SK-N-SH (cell line): ENCODE data around the gene CPHXL2. TPM values are rescaled to one million over a fixed set of nuclear protein-coding genes. Genes with fewer than 3 reads are reported as not detected.

Source experiments
- CTCF ChIA-PET: fragments of 300-600, 350-600 bp; formaldehyde crosslinking; extraction: SDS; loops from one replicate; lab custom pipeline; 2021; lab: Yijun Ruan, JAX
- POLR2A ChIA-PET: fragments of 350-600 bp; sonication (Branson Sonifier 250); formaldehyde crosslinking; extraction: SDS; loops from one replicate; lab custom pipeline; 2020; ENCODE audit warnings: antibody characterized with exemption, inconsistent platforms; lab: Yijun Ruan, JAX
- DNase-seq: peaks from one replicate; pipeline ENCODE4 v3.0.0; 2012
- H2AFZ ChIP-seq: fragments of 200-600 bp; sonication (generic); 2 replicates; pipeline ENCODE4 v1.8.1; 2016; ENCODE audit warnings: antibody characterized with exemption, mild to moderate bottlenecking, low read depth
- H3F3A ChIP-seq: fragments of 200-600 bp; sonication (generic); replicated peaks from 2 replicates; pipeline ENCODE3; 2016; ENCODE audit warnings: antibody characterized with exemption, mild to moderate bottlenecking; ENCODE audit not compliant: insufficient read depth
- H3K27ac ChIP-seq, 2 experiments: fragments of 200-500 bp in 1 of 2; fragments of 200-600 bp in 1 of 2; sonication (Bioruptor generic) in 1 of 2; sonication (generic), shearing (Covaris generic) in 1 of 2; 2 replicates each; pipeline versions ENCODE4 v1.5.1 to v1.6.1; 2014 to 2016; ENCODE audit warnings: low read depth in 2 of 2, inconsistent platforms in 1 of 2, low read length in 1 of 2, mild to moderate bottlenecking in 1 of 2, mixed read lengths in 1 of 2
- H3K27me3 ChIP-seq: fragments of 200-600 bp; sonication (generic), shearing (Covaris generic); 2 replicates; pipeline ENCODE4 v1.6.1; 2016; ENCODE audit warnings: mixed run types; ENCODE audit not compliant: insufficient read depth
- H3K36me3 ChIP-seq, 2 experiments: fragments of 200-500 bp in 1 of 2; fragments of 200-600 bp in 1 of 2; sonication (Bioruptor generic) in 1 of 2; sonication (generic) in 1 of 2; replicated peaks in 1 of 2; 2 replicates each; pipeline versions ENCODE3 to v1.5.1; 2014 to 2016; ENCODE audit warnings: low read length in 1 of 2, mild to moderate bottlenecking in 1 of 2; ENCODE audit not compliant: insufficient read depth in 2 of 2, control insufficient read depth in 1 of 2
- H3K4me1 ChIP-seq, 2 experiments: fragments of 200-500 bp in 1 of 2; fragments of 200-600 bp in 1 of 2; sonication (Bioruptor generic) in 1 of 2; sonication (generic), shearing (Covaris generic) in 1 of 2; 2 replicates each; pipeline versions ENCODE4 v1.5.1 to v1.6.1; 2014 to 2016; ENCODE audit warnings: low read depth in 1 of 2, low read length in 1 of 2, mixed run types in 1 of 2; ENCODE audit not compliant: insufficient read depth in 2 of 2, control insufficient read depth in 1 of 2
- H3K4me2 ChIP-seq: fragments of 200-600 bp; sonication (generic), shearing (Covaris generic); 2 replicates; pipeline ENCODE4 v1.6.1; 2017; ENCODE audit warnings: mixed run types
- H3K4me3 ChIP-seq, 2 experiments: fragments of 200-500 bp in 1 of 2; fragments of 200-600 bp in 1 of 2; sonication (Bioruptor generic) in 1 of 2; sonication (generic), shearing (Covaris generic) in 1 of 2; 2 replicates each; pipeline versions ENCODE4 v1.5.1 to v1.8.1; 2014 to 2016; ENCODE audit warnings: low read depth in 2 of 2, inconsistent platforms in 1 of 2, low read length in 1 of 2, mild to moderate bottlenecking in 1 of 2, mixed read lengths in 1 of 2, moderate library complexity in 1 of 2
- H3K79me2 ChIP-seq: fragments of 200-600 bp; sonication (generic); 2 replicates; pipeline ENCODE4 v1.8.1; 2017; ENCODE audit warnings: mild to moderate bottlenecking; ENCODE audit not compliant: insufficient read depth
- H3K9ac ChIP-seq: fragments of 200-600 bp; sonication (generic); 2 replicates; pipeline ENCODE4 v1.6.1; 2017; ENCODE audit warnings: mixed run types
- H3K9me2 ChIP-seq: fragments of 200-600 bp; sonication (generic); 2 replicates; pipeline ENCODE4 v1.6.1; 2017; ENCODE audit warnings: mixed run types
- H3K9me3 ChIP-seq: fragments of 200-600 bp; sonication (generic); 2 replicates; pipeline ENCODE4 v1.6.1; 2017; ENCODE audit warnings: mixed run types, mild to moderate bottlenecking, moderate library complexity
- H4K20me1 ChIP-seq: fragments of 200-600 bp; sonication (generic); 2 replicates; pipeline ENCODE4 v1.6.1; 2017; ENCODE audit warnings: mild to moderate bottlenecking, mixed run types; ENCODE audit not compliant: insufficient read depth
- CTCF ChIP-seq: fragments of 200-600 bp; sonication (generic); IDR thresholded peaks from 2 replicates; pipeline ENCODE4 v1.6.1; 2017; ENCODE audit warnings: antibody characterized with exemption, mild to moderate bottlenecking, moderate library complexity
- ELF1 ChIP-seq: IDR thresholded peaks from 2 replicates; pipeline ENCODE4 v1.4.0; 2012
- FOXM1 ChIP-seq: IDR thresholded peaks from 2 replicates; pipeline ENCODE4 v1.4.0; 2012; ENCODE audit warnings: low read depth, mild to moderate bottlenecking
- GABPA ChIP-seq: IDR thresholded peaks from 2 replicates; pipeline ENCODE4 v1.4.0; 2012; ENCODE audit warnings: low read depth, mild to moderate bottlenecking
- GATA2 ChIP-seq: sonication (generic); formaldehyde crosslinking; IDR thresholded peaks from 2 replicates; pipeline ENCODE4 v1.5.0; 2020; ENCODE audit warnings: mild to moderate bottlenecking, missing genetic modification reagents
- IRF3 ChIP-seq: fragments of 150-350 bp; IDR thresholded peaks from 2 replicates; pipeline ENCODE4 v1.6.1; 2016; ENCODE audit warnings: mild to moderate bottlenecking, low read depth, low read length
- MAX ChIP-seq: IDR thresholded peaks from 2 replicates; pipeline ENCODE4 v1.4.0; 2012; ENCODE audit warnings: low read depth
- MEF2A ChIP-seq: IDR thresholded peaks from 2 replicates; pipeline ENCODE4 v1.4.0; 2012; ENCODE audit warnings: low read depth, borderline replicate concordance
- MXI1 ChIP-seq: IDR thresholded peaks from 2 replicates; pipeline ENCODE4 v1.6.1; 2012; ENCODE audit warnings: mild to moderate bottlenecking, low read depth, low read length, improper control_type of control experiment
- PBX3 ChIP-seq: IDR thresholded peaks from 2 replicates; pipeline ENCODE4; 2012
- REST ChIP-seq: IDR thresholded peaks from 2 replicates; pipeline ENCODE4 v1.6.1; 2012; ENCODE audit warnings: mild to moderate bottlenecking, low read depth, low read length, moderate library complexity
- TCF12 ChIP-seq: IDR thresholded peaks from 2 replicates; pipeline ENCODE4 v1.4.0; 2012
- TEAD4 ChIP-seq: IDR thresholded peaks from 2 replicates; pipeline ENCODE4 v1.4.0; 2012; ENCODE audit warnings: mild to moderate bottlenecking, borderline replicate concordance; ENCODE audit not compliant: insufficient read depth
- USF1 ChIP-seq: IDR thresholded peaks from 2 replicates; pipeline ENCODE4 v1.4.0; 2012; ENCODE audit warnings: low read depth, borderline replicate concordance
- YY1 ChIP-seq: IDR thresholded peaks from 2 replicates; pipeline ENCODE4 v1.4.0; 2012; ENCODE audit warnings: low read depth, mild to moderate bottlenecking
- WGBS: methylation state at CpG from one replicate; pipeline ENCODE4 v1.1.6; 2017; ENCODE audit warnings: low lambda C conversion rate; 5-methylcytosine and 5-hydroxymethylcytosine counted together
- polyA plus RNA-seq, 3 experiments: library from polyadenylated mRNA; depleted of rRNA; stranded (reverse); fragments of >200 nt; gene quantifications; 2 replicates each; pipeline ENCODE4 v1.2.3, GENCODE V29; 2012

Gene CPHXL2
- polyA plus RNA-seq, 1 of the 3 experiments (the other 2 are of a cell fraction), result not detected

- TF ChIP-seq PBX3 (no peak), CTCF (no peak), IRF3 (no peak)
Observed at GRCh38 chr16:75617121-75617520, 59.7 kb downstream of the CPHXL2 start (continued).

GRCh38 chr16:75616521-75617010, 60.2 kb downstream of the CPHXL2 start:
- Histone ChIP-seq H3K9me3 (no peaks in the 10 kb centered on the region), H4K20me1 (peaks cover 4% of the 10 kb centered on the region; the same call in 1 of the 2 replicates), H3K9ac (no peak overlapping the region), H3K36me3 (peaks cover 54 to 67% of the 10 kb centered on the region in 2 experiments), H3K4me1 (peaks cover 10 to 17% of the 10 kb centered on the region in 2 experiments), H3K27me3 (no peaks in the 10 kb centered on the region), H3K79me2 (peaks cover 14% of the 10 kb centered on the region), H3K27ac (no peak overlapping the region), H3K4me3 (no peak overlapping the region), H3K9me2 (no peaks in the 10 kb centered on the region), H3F3A (peaks cover 29% of the 10 kb centered on the region), H3K4me2 (no peak overlapping the region), H2AFZ (no peak overlapping the region)
- ChIA-PET CTCF (interaction anchor here (0.7 kb wide), 1 partner anchor 151 kb away, joined by 3 read pairs; no protein-coding TSS in a partner anchor), POLR2A (no interaction called here)
- no peak for TF ChIP-seq MXI1
- no peak for TF ChIP-seq GABPA
- no peak for TF ChIP-seq MAX
- no peak for TF ChIP-seq FOXM1
- no peak for TF ChIP-seq REST
- no peak for TF ChIP-seq USF1
- TF ChIP-seq MEF2A, result no peak
- TF ChIP-seq ELF1, result no peak
- no peak for TF ChIP-seq YY1
- TF ChIP-seq PBX3, result no peak
- no peak for TF ChIP-seq TEAD4
- no peak for TF ChIP-seq GATA2 (CRISPR knock-in tag)
- TF ChIP-seq TCF12, result no peak
- no peak for DNase-seq
- 95% methylated on average over 4 of the region's 4 CpGs for WGBS
